ENCODE data around the gene TRPV6.

Gene TRPV6

DNA sequence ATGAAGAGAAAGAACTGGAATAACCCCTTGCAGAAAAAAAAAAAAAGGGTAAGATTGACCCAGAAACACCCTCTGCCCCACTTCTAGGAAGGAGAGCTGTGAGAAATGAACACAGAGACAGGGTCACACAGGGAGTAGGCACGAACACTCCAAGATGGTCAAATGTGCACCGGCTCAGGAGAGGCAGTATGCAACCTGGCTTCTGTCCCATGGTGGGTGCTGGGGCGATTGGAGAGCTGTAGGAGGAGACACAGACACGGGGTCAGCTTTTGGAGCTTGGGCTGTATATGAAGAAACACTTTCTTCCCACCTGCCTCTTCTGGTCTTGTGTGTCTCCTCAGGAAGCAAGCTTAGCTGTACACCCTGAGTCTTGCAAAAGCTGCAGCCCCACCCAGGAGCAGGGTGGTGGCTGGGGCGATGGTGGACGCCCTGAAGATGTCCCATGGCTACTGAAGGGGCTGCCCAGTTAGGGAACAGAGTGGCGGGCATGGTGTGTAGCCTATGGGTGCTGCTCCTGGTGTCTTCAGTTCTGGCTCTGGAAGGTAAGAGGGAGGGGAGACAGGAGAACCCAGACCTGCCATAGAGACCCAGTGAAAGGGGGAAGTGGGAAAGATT, 22.7 kb downstream of the TRPV6 start:
- no peaks in the 10 kb centered on the region for H3K27me3 ChIP-seq (replicated peaks)
- H3K36me3 ChIP-seq (replicated peaks), result no peaks in the 10 kb centered on the region
- no peak for DNase-seq
- no peak overlapping the region for H3K27ac ChIP-seq
- in situ Hi-C loops (cut with HindIII; ENCODE audit: low pct_ligation_motif_present, low sequenced_read_pairs), result no loop called here
- no peak overlapping the region for H3K4me3 ChIP-seq (ENCODE audit: low read depth, low read length)
- TF ChIP-seq, protein P1, sequence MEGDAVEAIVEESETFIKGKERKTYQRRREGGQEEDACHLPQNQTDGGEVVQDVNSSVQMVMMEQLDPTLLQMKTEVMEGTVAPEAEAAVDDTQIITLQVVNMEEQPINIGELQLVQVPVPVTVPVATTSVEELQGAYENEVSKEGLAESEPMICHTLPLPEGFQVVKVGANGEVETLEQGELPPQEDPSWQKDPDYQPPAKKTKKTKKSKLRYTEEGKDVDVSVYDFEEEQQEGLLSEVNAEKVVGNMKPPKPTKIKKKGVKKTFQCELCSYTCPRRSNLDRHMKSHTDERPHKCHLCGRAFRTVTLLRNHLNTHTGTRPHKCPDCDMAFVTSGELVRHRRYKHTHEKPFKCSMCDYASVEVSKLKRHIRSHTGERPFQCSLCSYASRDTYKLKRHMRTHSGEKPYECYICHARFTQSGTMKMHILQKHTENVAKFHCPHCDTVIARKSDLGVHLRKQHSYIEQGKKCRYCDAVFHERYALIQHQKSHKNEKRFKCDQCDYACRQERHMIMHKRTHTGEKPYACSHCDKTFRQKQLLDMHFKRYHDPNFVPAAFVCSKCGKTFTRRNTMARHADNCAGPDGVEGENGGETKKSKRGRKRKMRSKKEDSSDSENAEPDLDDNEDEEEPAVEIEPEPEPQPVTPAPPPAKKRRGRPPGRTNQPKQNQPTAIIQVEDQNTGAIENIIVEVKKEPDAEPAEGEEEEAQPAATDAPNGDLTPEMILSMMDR (IDR thresholded peaks at IDR 0.05; ENCODE audit: low read depth, low read length, missing control alignments), result no peak

DNA sequence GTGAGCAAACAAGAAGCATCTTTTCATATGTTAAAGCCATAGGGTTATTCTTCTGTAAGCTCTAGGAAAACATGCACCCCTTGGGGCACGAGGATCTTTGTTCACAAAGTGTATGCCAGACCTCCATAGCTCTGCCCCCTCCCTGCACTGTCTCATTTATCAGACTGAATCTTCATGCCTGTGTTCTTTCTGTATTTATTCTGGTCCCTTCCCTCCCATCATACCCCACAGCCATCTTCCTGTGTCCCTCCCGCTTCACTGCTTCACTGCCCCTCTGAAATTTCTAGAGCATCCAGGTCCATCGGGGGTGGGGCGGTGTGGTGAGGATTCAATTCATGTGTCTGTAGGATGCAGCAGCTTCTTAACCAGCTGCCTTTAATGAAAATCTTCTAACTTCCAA, 23.2 kb downstream of the TRPV6 start:
- H3K27me3 ChIP-seq (replicated peaks), result no peaks in the 10 kb centered on the region
- no peak overlapping the region for H3K27ac ChIP-seq
- TF ChIP-seq, protein P1 (IDR thresholded peaks at IDR 0.05; ENCODE audit: low read depth, low read length, missing control alignments), result no peak
- H3K4me3 ChIP-seq (ENCODE audit: low read depth, low read length), result no peak overlapping the region
- in situ Hi-C loops (cut with HindIII; ENCODE audit: low pct_ligation_motif_present, low sequenced_read_pairs), result no loop called here
- no peaks in the 10 kb centered on the region for H3K36me3 ChIP-seq (replicated peaks)
- no peak for DNase-seq

DNA sequence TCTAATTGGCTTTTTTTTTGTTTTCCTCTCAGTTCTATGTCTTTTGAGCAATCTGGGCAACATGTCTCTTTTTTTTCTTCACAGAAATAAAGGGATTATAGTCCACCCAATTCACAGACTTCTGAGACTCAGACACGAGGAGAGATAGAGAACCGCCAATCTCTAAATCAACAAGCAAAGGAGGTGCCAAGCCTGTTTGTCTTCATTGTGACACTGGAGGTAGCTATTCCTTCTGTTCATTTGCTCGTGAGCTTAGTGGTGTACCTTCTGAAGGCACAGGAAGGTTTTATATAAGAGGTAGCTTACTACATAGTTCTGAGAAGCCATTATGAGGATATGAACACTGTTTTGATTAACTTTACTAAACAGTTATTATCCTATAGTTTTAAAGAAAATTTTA, 24.6 kb downstream of the TRPV6 start:
- H3K27me3 ChIP-seq (replicated peaks), result no peaks in the 10 kb centered on the region
- TF ChIP-seq, protein P1 (IDR thresholded peaks at IDR 0.05; ENCODE audit: low read depth, low read length, missing control alignments), result no peak
- H3K27ac ChIP-seq, result no peak overlapping the region
- no peak overlapping the region for H3K4me3 ChIP-seq (ENCODE audit: low read depth, low read length)
- no peaks in the 10 kb centered on the region for H3K36me3 ChIP-seq (replicated peaks)
- in situ Hi-C loops (cut with HindIII; ENCODE audit: low pct_ligation_motif_present, low sequenced_read_pairs), result no loop called here
- no peak for DNase-seq

DNA sequence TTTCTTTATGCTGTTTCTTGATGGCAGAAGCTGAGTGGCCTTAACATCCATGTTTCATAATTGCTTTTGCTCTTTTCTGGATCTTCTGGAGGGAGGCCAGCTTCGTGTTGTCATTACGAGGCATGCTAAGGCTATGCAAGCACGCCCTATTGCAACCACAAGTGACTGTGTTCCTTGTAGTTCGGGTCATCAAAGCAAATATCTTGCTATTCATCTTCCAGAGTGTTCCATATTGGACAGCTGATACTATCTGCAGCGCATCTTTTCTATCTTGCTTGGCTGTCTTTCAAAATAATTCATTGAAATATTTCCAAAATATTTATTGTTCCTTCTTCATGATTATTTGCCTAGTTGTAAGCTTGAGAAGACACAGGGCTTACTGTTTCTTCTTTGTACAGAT, 25.7 kb downstream of the TRPV6 start:
- no peaks in the 10 kb centered on the region for H3K36me3 ChIP-seq (replicated peaks)
- H3K27ac ChIP-seq, result no peak overlapping the region
- H3K4me3 ChIP-seq (ENCODE audit: low read depth, low read length), result no peak overlapping the region
- TF ChIP-seq, protein P1 (IDR thresholded peaks at IDR 0.05; ENCODE audit: low read depth, low read length, missing control alignments), result no peak
- peak; percentile 83 for DNase-seq
- no peaks in the 10 kb centered on the region for H3K27me3 ChIP-seq (replicated peaks)
- in situ Hi-C loops (cut with HindIII; ENCODE audit: low pct_ligation_motif_present, low sequenced_read_pairs), result no loop called here

DNA sequence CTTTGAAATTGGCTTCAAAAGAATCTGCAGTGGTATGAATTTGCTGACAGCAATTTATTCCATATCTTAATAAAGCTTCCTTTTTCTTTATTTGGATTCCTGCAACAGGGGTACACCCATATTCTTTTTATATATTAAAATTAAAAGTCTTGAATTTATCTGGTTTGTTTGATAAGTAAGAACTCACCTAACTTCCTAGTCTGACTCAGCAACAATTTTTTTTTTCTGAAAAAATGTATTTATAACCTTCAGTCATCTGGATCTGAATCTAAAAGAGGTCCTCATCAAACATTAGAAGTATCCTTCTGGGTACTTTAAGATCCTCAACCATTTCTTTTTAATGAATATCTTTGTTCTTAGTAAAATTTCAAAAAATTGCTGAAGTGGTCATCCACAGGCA, 26.1 kb downstream of the TRPV6 start:
- Histone ChIP-seq H3K27ac (no peak overlapping the region), H3K27me3 (replicated peaks) (no peaks in the 10 kb centered on the region), H3K36me3 (replicated peaks) (no peaks in the 10 kb centered on the region), H3K4me3 (ENCODE audit: low read depth, low read length) (no peak overlapping the region)
- no peak for DNase-seq
- in situ Hi-C loops (cut with HindIII; ENCODE audit: low pct_ligation_motif_present, low sequenced_read_pairs), result no loop called here
- TF ChIP-seq, protein P1 (IDR thresholded peaks at IDR 0.05; ENCODE audit: low read depth, low read length, missing control alignments), result no peak

DNA sequence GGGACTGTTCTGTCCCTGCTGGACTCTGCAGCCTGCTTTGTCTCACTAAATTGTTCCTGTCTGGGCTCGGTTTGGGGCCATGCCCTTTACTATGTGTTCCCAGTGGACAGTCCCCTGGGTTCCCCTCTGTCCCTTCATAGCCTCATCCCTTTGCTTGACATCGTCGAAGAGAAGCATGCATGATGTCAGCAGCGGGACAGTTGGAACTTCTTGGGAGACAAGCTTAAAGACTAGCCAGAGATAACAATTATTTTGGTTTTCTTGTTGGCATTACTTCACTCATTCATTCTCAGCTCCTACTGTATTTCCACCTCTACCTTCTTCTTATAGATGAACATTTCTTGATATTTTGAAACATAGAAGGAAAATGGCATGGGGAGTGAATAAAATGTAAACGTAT, 27.9 kb downstream of the TRPV6 start:
- H3K27ac ChIP-seq, result no peak overlapping the region
- DNase-seq, result no peak
- no peaks in the 10 kb centered on the region for H3K27me3 ChIP-seq (replicated peaks)
- no peak overlapping the region for H3K4me3 ChIP-seq (ENCODE audit: low read depth, low read length)
- no peaks in the 10 kb centered on the region for H3K36me3 ChIP-seq (replicated peaks)
- TF ChIP-seq, protein P1 (IDR thresholded peaks at IDR 0.05; ENCODE audit: low read depth, low read length, missing control alignments), result no peak
- in situ Hi-C loops (cut with HindIII; ENCODE audit: low pct_ligation_motif_present, low sequenced_read_pairs), result no loop called here
